H9 (cell line): Measurements from ENCODE around the gene SH3RF2. TPM values are rescaled to one million over a fixed set of nuclear protein-coding genes. Genes with fewer than 3 reads are reported as not detected.

ENCODE experiments used
- DNase-seq: peaks from one replicate; pipeline ENCODE4 v3.0.0-alpha.2; 2017
- H2AFZ ChIP-seq: one replicate; pipeline ENCODE4 v1.6.1; 2013; ENCODE audit warnings: mild to moderate bottlenecking, low read length, control low read depth, moderate library complexity
- H2AK5ac ChIP-seq: 2 replicates; pipeline ENCODE4 v1.6.1; 2013; ENCODE audit warnings: low read length, control low read depth, mixed read lengths; ENCODE audit not compliant: insufficient read length
- H2BK120ac ChIP-seq: one replicate; pipeline ENCODE4 v1.6.1; 2013; ENCODE audit warnings: low read depth, mild to moderate bottlenecking, low read length, control low read depth, inconsistent platforms; ENCODE audit not compliant: poor library complexity, severe bottlenecking
- H2BK12ac ChIP-seq: 2 replicates; pipeline ENCODE4 v1.6.1; 2013; ENCODE audit warnings: low read length, control low read depth, mixed read lengths, low read depth; ENCODE audit not compliant: insufficient read length
- H2BK15ac ChIP-seq: 2 replicates; pipeline ENCODE4 v1.6.1; 2013; ENCODE audit warnings: low read depth, low read length, control low read depth
- H2BK20ac ChIP-seq: one replicate; pipeline ENCODE4 v1.6.1; 2013; ENCODE audit warnings: low read depth, mild to moderate bottlenecking, low read length, control low read depth, inconsistent platforms; ENCODE audit not compliant: poor library complexity, severe bottlenecking
- H2BK5ac ChIP-seq: 2 replicates; pipeline ENCODE4 v1.6.1; 2013; ENCODE audit warnings: low read length, control low read depth, mixed read lengths; ENCODE audit not compliant: insufficient read length
- H3K14ac ChIP-seq: 2 replicates; pipeline ENCODE4 v1.6.1; 2013; ENCODE audit warnings: low read length, control low read depth; ENCODE audit not compliant: insufficient read depth
- H3K18ac ChIP-seq: 2 replicates; pipeline ENCODE4 v1.6.1; 2013; ENCODE audit warnings: low read depth, mild to moderate bottlenecking, mixed read lengths, low read length, control low read depth; ENCODE audit not compliant: insufficient read length
- H3K23ac ChIP-seq: 2 replicates; pipeline ENCODE4 v1.6.1; 2013; ENCODE audit warnings: low read length, control low read depth, mixed read lengths, low read depth; ENCODE audit not compliant: insufficient read length
- H3K23me2 ChIP-seq: 2 replicates; pipeline ENCODE4 v1.6.1; 2013; ENCODE audit warnings: low read depth, mild to moderate bottlenecking, mixed read lengths, low read length, control low read depth; ENCODE audit not compliant: insufficient read length, poor library complexity, severe bottlenecking
- H3K27ac ChIP-seq: 2 replicates; pipeline ENCODE4 v1.5.1; 2013; ENCODE audit warnings: low read length, control low read depth, mixed read lengths, low read depth; ENCODE audit not compliant: insufficient read length
- H3K27me3 ChIP-seq: 2 replicates; pipeline ENCODE4 v1.6.1; 2013; ENCODE audit warnings: low read length, control low read depth, inconsistent platforms; ENCODE audit not compliant: insufficient read depth
- H3K4ac ChIP-seq: 2 replicates; pipeline ENCODE4 v1.6.1; 2013; ENCODE audit warnings: low read depth, mild to moderate bottlenecking, control low read depth, inconsistent platforms, low read length, moderate library complexity
- H3K4me1 ChIP-seq: 2 replicates; pipeline ENCODE4 v1.6.1; 2013; ENCODE audit warnings: low read length, control low read depth, inconsistent platforms; ENCODE audit not compliant: insufficient read depth
- H3K4me2 ChIP-seq: 2 replicates; pipeline ENCODE4 v1.6.1; 2013; ENCODE audit warnings: low read length, control low read depth, mixed read lengths; ENCODE audit not compliant: insufficient read length, insufficient read depth
- H3K56ac ChIP-seq: 2 replicates; pipeline ENCODE4 v1.6.1; 2013; ENCODE audit warnings: low read depth, mild to moderate bottlenecking, mixed read lengths, low read length, control low read depth; ENCODE audit not compliant: insufficient read length
- H3K79me1 ChIP-seq: 2 replicates; pipeline ENCODE4 v1.6.1; 2013; ENCODE audit warnings: low read depth, mild to moderate bottlenecking, moderate library complexity, low read length, control low read depth, inconsistent platforms; ENCODE audit not compliant: insufficient read depth, poor library complexity, severe bottlenecking
- H3K79me2 ChIP-seq: 2 replicates; pipeline ENCODE4 v1.6.1; 2013; ENCODE audit warnings: low read length, control low read depth, inconsistent platforms; ENCODE audit not compliant: insufficient read depth
- H3K9ac ChIP-seq: 2 replicates; pipeline ENCODE4 v1.6.1; 2013; ENCODE audit warnings: low read length, control low read depth, mixed read lengths; ENCODE audit not compliant: insufficient read length; ENCODE audit errors: extremely low read depth
- H3K9me3 ChIP-seq: one replicate; pipeline ENCODE4 v1.6.1; 2013; ENCODE audit warnings: low read depth, low read length, inconsistent platforms; ENCODE audit not compliant: control insufficient read depth
- H3T11ph ChIP-seq: one replicate; pipeline ENCODE4 v1.6.1; 2013; ENCODE audit warnings: mild to moderate bottlenecking, low read length, control low read depth, inconsistent platforms
- H4K20me1 ChIP-seq: one replicate; pipeline ENCODE4 v1.6.1; 2013; ENCODE audit not compliant: control insufficient read depth, insufficient read length, insufficient read depth
- H4K5ac ChIP-seq: 2 replicates; pipeline ENCODE4 v1.6.1; 2013; ENCODE audit warnings: low read depth, mild to moderate bottlenecking, mixed read lengths, low read length, control low read depth; ENCODE audit not compliant: insufficient read length
- H4K8ac ChIP-seq: replicated peaks from 2 replicates; pipeline ENCODE4 v1.6.1; 2013; ENCODE audit warnings: low read length, control low read depth, mixed read lengths, low read depth; ENCODE audit not compliant: insufficient read length
- H4K91ac ChIP-seq: 2 replicates; pipeline ENCODE4 v1.6.1; 2013; ENCODE audit warnings: low read depth, mild to moderate bottlenecking, moderate library complexity, mixed read lengths, low read length, control low read depth; ENCODE audit not compliant: insufficient read length
- H3K27ac Mint-ChIP-seq, 3 experiments: 2 replicates in 2 of 3; 3 replicates in 1 of 3; pipeline ENCODE4 v1.8.0; 2020 to 2021; ENCODE audit warnings: mixed read lengths in 3 of 3, mild to moderate bottlenecking in 1 of 3, moderate library complexity in 1 of 3
- H3K27me3 Mint-ChIP-seq: 2 replicates; pipeline ENCODE4 v1.8.0; 2021; ENCODE audit warnings: low read depth, mild to moderate bottlenecking, moderate library complexity, mixed read lengths
- H3K36me3 Mint-ChIP-seq, 3 experiments: 2 replicates in 2 of 3; 3 replicates in 1 of 3; pipeline ENCODE4 v1.8.0; 2020 to 2021; ENCODE audit warnings: low read depth in 3 of 3, mixed read lengths in 3 of 3; ENCODE audit not compliant: insufficient read depth in 1 of 3
- H3K4me1 Mint-ChIP-seq, 2 experiments: 2 replicates each; pipeline ENCODE4 v1.8.0; 2020; ENCODE audit warnings: mixed read lengths in 2 of 2
- H3K4me3 Mint-ChIP-seq, 2 experiments: 2 replicates in 1 of 2; 3 replicates in 1 of 2; pipeline ENCODE4 v1.8.0; 2020 to 2021; ENCODE audit warnings: mild to moderate bottlenecking in 2 of 2, mixed read lengths in 2 of 2, moderate library complexity in 1 of 2
- H3K9me3 Mint-ChIP-seq, 2 experiments: 2 replicates in 1 of 2; 3 replicates in 1 of 2; pipeline ENCODE4 v1.8.0; 2020; ENCODE audit warnings: mild to moderate bottlenecking in 2 of 2, mixed read lengths in 2 of 2, moderate library complexity in 1 of 2
- CTCF ChIP-seq: fragments of 200-600 bp; sonication (generic); conservative IDR thresholded peaks from 3 replicates; pipeline ENCODE4 v1.8.0; 2021; ENCODE audit warnings: antibody characterized with exemption, mild to moderate bottlenecking
- WGBS: extraction: QIAGEN DNeasy Blood & Tissue Kit; methylation state at CpG from one replicate; pipeline ENCODE4 v1.1.7; 2013; ENCODE audit warnings: missing lambda C conversion rate, low lambda C conversion rate, mixed read lengths; ENCODE audit not compliant: insufficient read length; ENCODE audit errors: extremely low coverage; 5-methylcytosine and 5-hydroxymethylcytosine counted together
- total RNA-seq: library from RNA; stranded (reverse); gene quantifications from 2 replicates; pipeline ENCODE4 v1.2.1, GENCODE V29; 2021

SH3RF2 gene
- total RNA-seq, 1 experiment from 2014 or later = 0.66 TPM

GRCh38 chr5:145919413-145919812, 17.0 kb upstream of the SH3RF2 start:
- Histone ChIP-seq H3T11ph (no peak overlapping the region), H2BK15ac (no peak overlapping the region), H4K5ac (no peak overlapping the region), H3K9me3 (no peaks in the 10 kb centered on the region), H2BK12ac (no peak overlapping the region), H3K79me1 (no peaks in the 10 kb centered on the region), H4K91ac (no peak overlapping the region), H2AK5ac (no peak overlapping the region), H3K27ac (no peak overlapping the region), H2AFZ (no peak overlapping the region), H3K79me2 (no peaks in the 10 kb centered on the region), H4K20me1 (no peaks in the 10 kb centered on the region), H3K4me1 (no peaks in the 10 kb centered on the region), H2BK20ac (no peak overlapping the region), H3K56ac (no peak overlapping the region), H3K23ac (no peak overlapping the region), H3K18ac (no peak overlapping the region), H4K8ac (no peak overlapping the region), H3K27me3 (no peaks in the 10 kb centered on the region), H2BK120ac (no peak overlapping the region), H2BK5ac (no peak overlapping the region), H3K23me2 (no peaks in the 10 kb centered on the region), H3K4ac (no peak overlapping the region), H3K9ac (no peak overlapping the region), H3K4me2 (no peak overlapping the region), H3K14ac (no peak overlapping the region)
- 100% methylated on average over 1 of the region's 6 CpGs for WGBS
- TF ChIP-seq CTCF = no peak
- H3K36me3 Mint-ChIP-seq = no peaks in the 10 kb centered on the region; a peak in 1 of 7 replicates
- no peak overlapping the region for H3K4me3 Mint-ChIP-seq
- H3K27me3 Mint-ChIP-seq = no peaks in the 10 kb centered on the region
- no peak overlapping the region; a peak in 1 of 7 replicates for H3K27ac Mint-ChIP-seq
- peaks cover 26 to 31% of the 10 kb centered on the region in 2 experiments for H3K4me1 Mint-ChIP-seq
- peaks cover 0 to 2% of the 10 kb centered on the region in 2 experiments; a peak in 1 of 5 replicates for H3K9me3 Mint-ChIP-seq
- DNase-seq = no peak
